PC-9 (cell line): Measurements from ENCODE around the gene MAPKAPK2.

Experiments used
- EZH2 ChIP-seq: fragments of 200-600 bp; sonication (generic); IDR thresholded peaks from 2 replicates; pipeline ENCODE4 v1.8.0; 2017; ENCODE audit warnings: antibody characterized with exemption, low read depth
- TF ChIP-seq, protein P1 (sequence below): fragments of 200-600 bp; sonication (generic); conservative IDR thresholded peaks from 2 replicates; pipeline ENCODE4 v1.6.1; 2017; ENCODE audit warnings: mixed run types, antibody characterized with exemption, mild to moderate bottlenecking, moderate library complexity

DNA sequence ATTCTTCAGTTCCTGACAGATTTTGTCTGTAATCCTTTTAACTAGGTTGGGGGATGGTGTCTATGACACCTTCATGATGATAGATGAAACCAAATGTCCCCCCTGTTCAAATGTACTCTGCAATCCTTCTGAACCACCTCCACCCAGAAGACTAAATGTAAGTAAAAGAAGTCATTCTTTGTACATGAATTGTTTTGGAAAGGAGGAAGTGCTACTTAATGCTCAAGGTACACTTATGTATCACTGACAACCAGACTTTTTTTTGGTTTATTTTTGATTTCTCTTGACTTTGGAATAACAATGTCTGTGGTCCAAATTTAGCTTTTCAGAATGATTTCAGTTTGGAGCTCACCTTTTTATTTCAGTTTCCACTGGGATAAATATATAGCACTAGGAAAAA lies 47.1 kb upstream of the MAPKAPK2 start:
- TF ChIP-seq, protein P1, sequence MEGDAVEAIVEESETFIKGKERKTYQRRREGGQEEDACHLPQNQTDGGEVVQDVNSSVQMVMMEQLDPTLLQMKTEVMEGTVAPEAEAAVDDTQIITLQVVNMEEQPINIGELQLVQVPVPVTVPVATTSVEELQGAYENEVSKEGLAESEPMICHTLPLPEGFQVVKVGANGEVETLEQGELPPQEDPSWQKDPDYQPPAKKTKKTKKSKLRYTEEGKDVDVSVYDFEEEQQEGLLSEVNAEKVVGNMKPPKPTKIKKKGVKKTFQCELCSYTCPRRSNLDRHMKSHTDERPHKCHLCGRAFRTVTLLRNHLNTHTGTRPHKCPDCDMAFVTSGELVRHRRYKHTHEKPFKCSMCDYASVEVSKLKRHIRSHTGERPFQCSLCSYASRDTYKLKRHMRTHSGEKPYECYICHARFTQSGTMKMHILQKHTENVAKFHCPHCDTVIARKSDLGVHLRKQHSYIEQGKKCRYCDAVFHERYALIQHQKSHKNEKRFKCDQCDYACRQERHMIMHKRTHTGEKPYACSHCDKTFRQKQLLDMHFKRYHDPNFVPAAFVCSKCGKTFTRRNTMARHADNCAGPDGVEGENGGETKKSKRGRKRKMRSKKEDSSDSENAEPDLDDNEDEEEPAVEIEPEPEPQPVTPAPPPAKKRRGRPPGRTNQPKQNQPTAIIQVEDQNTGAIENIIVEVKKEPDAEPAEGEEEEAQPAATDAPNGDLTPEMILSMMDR, result no peak
- TF ChIP-seq EZH2, result no peak
